Mucosa of gallbladder (tissue), 1 donor: ENCODE data around the gene SIRPG. TPM values are rescaled to one million over a fixed set of nuclear protein-coding genes. Genes with fewer than 3 reads are reported as not detected.
"Not testable (repeated sequence)": the region's sequence is repeated elsewhere in the genome, so short reads cannot be mapped to it uniquely, and the experiment has no call there.

Source experiments
- DNase-seq: peaks from one replicate; pipeline ENCODE4 v3.0.0-alpha.2; 2020; ENCODE audit warnings: low spot score
- total RNA-seq: library from RNA; stranded (reverse); gene quantifications from one replicate; pipeline ENCODE4 v1.2.1, GENCODE V29; 2021
- donor health status: DM: no; HTN: no; CAD: no.

The SIRPG gene
- total RNA-seq, 1 donor from 2014 or later, result 1.2 TPM

DNA sequence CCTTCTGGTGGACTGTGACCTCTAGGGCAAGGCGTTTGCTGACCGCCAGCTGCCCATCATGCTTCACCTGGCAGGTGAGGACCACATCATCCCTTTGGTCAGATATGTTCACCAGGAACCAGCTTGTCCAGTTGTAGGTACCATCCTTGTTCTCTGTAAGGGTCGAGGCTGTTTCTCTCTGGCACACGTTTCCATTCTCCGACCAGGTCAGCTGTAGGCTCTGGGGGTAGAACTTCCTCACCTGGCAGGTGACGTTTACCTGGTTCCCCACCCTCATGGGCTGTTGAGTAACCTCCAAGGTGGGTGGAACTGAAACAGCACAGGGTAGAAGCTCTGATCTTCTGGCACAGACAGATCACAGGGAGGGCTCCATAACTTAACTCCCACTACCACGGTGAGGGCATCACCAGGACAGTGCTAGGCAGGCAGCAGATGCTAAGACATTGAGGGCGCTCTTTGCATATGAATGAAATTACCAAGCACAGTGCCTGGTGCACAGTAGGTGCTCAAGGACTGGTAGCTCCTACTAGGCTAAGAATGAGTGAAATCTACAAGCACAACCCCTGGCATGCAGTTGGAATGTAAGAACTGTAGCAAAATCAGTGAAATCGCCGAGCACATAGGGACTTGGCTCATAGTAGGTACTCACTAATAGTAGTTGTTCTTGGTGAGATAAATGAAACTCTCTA, 22.1 kb downstream of the SIRPG start:
- no peak for DNase-seq

DNA sequence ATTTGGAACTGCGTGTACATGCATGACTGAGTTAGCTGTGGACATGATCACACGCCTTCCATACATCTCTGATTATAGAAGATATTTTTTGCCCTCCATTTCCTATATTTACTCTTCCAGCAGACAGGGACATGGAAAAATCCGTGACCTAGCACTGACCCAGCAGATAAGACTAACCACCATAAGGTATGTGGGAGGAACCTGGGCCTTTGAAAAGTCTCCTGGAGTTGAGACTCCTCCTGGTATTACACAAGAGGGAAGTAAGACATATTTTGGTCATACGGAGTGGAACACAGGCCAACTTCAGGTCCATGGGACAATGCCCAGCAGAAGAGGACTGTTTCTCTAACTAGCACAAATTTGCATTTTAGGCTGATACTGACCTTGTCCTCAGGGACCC, 24.0 kb downstream of the SIRPG start:
- no peak for DNase-seq

DNA sequence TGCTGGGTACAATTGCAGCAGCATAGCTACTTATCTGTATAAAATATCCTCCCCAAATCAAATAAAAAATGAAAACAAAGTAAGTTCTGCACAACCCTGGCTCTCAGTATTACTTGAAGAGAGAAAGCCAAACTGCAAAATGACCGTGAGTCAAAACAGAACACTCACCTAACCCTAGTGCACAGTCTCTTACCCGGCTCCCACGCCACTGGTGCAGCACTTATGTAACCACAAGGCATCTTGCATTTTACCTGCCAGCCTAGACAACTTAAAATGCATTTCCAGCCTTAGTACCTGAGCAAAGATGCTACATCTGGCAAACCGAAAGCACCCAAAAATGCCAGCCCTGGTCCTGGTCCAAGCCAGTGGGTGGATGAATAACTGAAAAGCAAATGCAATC, 25.4 kb downstream of the SIRPG start:
- DNase-seq, result no peak

DNA sequence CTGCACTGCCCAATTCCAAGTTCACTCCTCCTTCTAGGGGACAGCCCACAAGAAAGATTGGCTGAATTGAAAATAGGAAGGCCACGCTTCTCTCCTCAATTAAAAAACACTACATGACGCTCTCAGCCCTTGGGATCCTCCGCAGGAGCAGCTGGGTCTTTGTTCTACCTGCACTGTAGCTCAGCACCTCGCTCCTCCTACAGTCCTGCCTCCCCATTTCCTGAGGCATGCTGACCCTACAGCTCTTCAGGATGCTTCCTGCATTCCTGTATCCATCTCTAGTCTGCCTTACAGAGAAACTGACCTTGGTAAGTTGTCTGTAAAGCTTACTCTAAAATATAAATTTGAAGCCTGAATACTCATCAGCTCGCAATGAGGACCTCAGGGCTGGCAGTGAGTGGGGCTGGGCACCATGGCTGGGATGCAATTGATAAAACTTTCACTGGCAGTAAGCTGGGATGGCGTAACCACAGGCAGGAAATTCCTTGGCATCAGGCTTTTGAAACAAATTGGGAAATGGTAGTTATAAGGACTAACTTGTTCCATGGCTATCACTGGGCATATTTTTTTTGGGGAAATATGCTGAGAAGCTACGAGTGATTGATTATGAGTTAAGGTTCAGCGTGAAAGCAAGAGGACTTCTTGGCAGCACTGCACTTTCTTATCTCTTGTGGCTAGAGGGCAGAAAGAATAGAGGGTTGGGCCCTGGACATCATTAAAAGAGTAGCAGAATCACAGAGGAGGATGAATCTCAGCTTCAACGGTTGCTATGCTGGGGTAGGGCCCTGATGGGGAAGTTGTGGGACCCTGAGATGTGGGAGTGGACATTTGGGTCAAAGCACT, 26.0 kb downstream of the SIRPG start:
- no peak for DNase-seq

DNA sequence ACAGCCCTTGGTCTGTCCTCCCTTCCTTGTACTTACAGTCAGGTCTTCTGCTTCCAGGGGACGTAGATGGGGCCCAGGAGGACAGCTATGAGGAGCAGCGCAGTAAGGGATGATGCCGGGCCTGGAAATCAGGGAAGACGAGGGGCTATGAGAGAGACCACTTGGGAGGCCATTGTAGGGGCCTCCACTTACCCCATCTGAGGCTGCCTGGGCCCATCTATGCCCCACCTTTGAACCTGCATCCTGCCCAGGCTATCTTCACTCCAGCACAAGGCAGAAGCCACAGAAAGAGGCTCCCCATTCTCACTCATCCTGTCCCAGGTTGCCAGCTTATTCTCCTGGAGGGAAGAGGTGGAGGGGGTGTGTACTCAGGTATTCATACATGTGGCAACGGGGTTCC, 27.4 kb downstream of the SIRPG start:
- no peak for DNase-seq

DNA sequence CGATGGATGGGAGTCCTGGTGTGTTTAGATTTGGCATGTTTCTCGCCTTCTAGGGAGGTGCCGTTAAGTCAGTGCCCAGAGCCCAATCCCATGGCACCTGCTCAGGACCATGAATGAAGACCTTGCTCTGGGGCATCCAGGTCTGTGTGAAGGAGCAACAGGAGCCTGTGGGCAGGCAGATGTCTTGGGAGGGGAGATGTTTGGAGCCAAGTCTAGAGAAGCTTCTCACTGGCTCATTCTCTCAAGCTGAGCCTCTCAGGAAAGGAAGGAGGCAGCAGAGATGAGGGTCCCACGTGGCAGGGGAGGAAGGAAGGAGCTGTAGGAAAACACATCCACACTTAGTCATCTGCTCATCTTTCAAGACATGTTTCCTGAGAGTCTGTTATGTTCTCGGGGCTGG, 28.3 kb downstream of the SIRPG start:
- DNase-seq, result no peak

DNA sequence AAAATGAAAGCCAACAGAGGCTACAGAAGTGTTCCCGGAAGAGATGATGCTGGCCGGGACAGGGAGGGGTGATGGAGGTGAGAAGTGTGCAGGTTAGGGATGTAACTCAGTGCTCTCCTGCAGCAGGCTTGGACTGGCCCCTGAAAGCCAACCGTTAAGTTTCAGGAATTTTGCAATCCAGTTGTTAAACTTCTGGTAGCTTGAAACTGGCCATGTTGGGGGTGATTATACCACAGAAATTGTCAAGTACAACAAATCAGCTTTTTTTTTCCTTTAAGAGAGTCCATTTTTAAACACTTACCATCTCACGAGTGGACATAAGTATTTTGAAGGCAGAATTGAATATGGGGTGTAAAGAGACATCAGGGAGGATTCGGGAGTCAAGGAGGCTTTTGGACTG, 29.0 kb downstream of the SIRPG start:
- no peak for DNase-seq

DNA sequence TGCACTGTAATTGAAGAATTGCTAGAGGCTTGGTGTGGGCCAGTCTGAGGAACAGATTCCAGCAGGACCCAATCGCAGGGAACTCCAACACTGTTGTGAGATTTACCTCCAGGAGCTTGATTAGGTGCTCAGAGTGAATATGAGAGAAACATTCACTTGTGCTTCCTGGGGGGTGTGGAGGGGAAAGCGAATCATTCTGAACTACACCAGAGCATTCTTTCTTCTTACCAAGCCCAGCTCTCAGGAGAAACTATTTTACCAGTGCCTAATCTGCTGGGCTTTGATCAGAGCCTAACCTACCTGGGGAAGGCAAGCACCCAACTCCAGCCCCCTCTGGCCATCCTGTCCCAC, 30.4 kb downstream of the SIRPG start:
- DNase-seq, result no peak

DNA sequence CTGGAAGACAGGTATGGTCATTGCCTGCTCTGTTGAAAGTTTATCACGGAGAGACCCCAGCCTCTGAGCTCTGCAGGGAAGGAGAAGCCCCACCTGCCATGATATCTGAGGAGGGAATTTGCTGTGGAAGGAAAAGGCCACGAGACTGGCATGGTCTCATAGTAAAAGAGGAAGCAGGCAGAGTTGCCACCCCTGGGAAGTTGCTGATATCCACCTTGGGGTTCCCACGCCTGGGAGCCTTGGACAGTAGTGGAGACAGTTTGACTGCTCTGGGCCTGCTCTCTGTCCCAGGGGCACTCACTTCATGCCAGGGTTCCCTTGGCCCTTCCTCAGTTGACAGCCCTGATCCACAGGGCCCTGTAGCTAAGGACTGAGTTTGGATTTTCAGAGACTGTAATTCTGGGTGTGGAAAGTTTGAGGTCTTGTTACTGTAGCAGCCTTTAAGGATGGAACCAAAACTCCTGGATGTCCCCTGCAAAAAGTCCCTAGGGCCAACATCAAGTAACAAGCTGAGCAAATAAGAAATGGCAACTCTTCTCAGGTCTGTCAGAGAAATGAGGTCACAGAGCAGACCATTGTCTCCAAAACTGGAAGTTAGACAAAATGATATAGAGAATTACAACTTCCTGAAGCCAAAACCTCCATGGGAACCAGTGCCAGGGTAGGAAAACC, 30.9 kb downstream of the SIRPG start:
- no peak for DNase-seq

DNA sequence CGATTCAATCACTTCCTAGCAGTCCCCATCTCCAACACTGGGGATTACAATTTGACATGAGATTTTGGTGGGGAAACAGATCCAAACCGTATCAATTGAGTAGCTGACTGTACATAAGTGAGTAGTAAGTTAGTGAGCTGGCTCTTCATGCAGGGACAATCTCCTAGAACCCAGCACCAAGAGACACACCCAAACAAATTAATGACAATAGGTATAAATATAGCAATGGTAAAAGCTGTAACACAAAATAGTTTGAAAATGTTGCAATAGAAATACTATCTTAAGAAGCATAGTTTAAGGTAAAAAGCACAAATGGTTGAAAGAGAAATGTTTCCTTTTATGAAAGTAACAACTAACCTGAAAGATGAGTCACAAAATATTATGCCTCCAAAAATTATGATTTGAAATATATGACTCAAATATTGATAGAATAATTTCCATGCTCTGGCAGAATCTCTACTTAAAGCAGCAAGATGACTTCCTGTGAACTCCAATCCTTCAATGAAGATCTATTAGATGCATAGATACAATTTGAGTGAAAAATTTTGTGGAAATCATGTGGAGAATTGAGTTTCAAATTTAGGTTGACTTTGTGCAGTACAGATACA, 32.4 kb downstream of the SIRPG start:
- DNase-seq, result no peak

DNA sequence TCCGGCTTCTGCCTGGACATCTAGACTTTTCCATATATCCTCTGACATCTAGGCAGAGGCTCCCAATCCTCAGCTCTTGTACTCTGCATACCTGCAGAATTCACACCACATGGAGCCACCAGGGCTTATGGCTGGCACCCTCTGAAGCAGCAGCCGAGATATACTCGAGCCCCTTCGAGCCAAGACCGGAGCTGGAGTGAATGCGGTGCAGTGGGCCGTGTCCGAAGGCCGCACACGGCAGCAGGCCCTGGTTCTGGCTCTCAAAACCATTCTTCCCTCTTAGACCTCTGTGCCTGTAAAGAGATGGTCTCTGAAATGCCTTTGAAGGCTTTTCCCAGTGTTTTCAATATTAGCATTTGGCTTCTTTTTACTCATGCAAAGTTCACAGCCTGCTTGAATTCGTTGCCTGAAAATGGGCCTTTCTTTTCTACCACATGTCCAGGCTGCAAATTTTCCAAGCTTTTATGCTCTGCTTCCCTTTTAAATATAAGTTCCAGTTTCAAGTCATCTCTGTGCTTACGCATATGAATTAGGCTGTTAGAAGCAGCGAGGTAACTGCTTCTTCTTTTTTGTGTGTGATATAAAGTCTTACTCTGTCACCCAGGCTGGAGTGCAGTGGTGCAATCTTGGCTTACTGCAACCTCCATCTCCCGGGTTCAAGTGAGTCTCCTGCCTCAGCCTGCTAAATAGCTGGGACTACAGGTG, 33.9 kb downstream of the SIRPG start:
- no peak for DNase-seq

DNA sequence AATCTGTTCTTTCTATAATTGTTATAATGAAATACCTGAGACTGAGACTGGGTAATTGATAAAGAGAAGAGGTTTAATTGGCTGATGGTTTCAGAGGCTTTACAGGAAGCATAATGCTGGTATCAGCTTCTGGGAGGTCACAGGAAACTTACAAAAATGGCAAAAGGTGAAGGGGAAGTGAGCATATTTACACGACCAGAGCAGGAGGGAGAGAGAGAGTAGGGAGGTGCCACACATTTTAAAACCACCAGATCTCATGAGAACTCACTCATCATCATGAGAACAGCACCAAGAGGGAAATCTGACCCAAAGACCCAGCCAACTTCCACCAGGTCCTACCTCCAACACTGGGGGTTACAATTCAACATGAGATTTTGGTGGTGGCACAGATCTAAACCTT, 35.1 kb downstream of the SIRPG start:
- DNase-seq, result no peak

DNA sequence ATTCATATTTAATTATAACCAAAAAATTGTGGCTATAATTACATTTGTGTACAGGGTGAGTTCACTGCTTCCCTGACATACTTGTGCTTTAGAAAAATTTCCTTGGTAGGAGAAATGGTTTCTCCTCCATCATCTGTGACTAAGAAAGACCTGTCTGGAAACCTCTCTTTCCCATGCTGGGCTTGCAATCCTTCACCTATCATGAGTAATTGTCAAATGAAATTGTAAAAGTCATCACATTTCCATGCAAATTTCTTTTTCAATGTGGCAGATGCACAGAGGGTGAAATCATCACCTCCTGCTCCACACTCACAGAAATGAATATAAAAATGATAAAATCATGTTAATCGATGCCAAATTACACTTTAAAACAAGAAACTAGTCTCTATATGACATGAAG, 36.3 kb downstream of the SIRPG start:
- DNase-seq, result no peak

DNA sequence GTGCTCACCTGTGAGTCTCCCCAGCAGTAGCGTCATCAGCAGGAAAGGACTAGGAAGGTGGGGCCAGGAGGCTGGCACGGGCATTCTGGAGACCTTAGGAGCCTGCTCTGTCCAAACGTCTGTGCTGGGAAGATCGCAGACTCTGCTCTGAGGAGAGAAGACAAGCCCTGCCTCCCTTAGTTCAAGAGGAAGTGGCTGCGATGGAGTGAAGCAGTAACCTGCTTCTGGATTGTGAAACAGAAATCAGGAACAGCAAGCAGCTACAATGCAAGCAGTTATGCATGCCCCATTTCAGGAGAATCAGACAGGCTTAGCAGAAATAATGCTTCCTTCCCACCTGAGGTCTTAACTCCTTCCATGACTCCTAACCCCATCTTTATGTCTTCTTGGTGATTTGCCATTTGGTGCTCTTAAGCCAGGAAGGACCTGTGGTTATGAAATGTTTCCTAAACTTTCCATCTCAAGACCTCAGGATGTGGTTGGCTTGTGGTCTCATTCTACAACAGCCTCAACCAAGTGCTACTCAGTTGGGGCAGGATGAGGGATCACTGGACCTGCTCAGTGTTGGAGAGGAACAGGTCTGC, 37.6 kb downstream of the SIRPG start, which contains the start of gene SIRPB1:
Gene SIRPB1, minus strand, starts transcription at position 149 of the 584 bp plus-strand sequence. Its CDS starts 65 bp downstream, at position 84.
- peak; percentile 58 for DNase-seq

DNA sequence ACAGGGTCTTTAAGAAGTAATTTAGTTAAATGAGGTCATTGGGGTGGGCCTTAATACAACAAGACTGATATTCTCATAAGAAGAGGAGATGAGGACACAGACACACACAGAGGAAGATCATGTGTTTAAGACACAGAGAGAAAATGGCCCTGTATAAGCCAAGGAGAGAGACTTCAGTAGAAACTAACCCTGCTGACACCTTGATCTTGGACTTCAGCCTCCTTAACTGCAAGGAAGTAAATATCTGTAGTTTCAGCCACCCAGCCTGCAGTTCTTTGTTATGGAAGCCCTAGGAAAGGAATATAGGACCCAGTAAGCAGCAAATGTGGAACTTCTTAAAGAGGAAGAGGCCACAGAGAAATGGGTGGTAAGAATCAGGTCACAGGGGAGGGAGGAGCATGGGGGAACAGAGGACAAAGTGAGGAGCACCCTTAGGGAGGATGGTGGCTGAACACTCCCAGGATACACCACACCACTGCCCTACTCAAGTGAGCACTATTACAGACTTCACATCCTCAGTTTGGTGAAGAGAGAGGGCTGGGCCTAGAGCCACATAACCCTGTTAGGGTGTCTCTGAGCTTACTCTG, 38.5 kb downstream of the SIRPG start:
- DNase-seq, result no peak

DNA sequence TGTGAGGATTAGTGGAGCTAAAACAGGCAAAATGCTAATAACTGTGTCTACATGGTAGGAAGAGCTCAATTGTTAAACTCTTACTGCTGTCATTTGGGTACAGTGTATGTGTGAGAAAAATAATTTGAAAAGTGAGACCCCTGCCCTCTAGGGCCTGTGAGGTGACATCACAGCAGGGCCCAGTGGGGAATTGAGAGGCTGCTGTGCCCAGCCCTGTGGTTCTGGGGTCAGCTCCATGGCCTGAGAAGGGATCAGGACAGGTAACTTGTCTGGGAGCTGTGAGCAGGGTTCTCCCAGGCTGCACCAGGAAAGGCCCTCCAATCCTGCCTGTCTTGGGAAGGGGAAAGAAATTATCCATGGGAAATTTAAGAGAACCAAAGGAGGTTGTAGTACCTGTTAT, 39.1 kb downstream of the SIRPG start:
- DNase-seq, result no peak

DNA sequence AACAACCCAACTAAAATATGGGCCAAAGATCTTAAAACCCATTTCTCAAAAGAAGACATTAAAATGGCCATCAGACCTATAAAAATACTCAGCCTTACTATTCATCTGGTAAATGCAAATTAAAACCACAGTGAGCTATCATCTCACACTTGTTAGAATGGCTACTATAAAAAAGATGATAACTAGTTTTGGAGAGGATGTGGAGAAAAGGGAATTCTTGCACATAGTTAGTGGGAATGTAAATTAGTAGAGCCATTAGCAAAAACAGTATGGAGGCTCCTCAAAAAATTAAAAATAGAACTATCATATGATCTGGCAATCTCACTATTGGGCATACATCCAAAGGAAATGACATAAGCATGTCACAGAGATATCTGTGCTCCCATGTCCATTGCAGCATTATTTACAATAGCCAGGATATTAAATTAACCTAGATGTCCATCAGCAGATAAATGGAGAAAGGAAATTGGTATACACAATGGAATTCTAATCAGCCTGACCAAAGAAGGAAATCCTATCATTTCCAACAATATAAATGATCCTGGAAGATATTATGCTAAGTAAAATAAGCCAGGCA, 40.6 kb downstream of the SIRPG start:
- no peak for DNase-seq

DNA sequence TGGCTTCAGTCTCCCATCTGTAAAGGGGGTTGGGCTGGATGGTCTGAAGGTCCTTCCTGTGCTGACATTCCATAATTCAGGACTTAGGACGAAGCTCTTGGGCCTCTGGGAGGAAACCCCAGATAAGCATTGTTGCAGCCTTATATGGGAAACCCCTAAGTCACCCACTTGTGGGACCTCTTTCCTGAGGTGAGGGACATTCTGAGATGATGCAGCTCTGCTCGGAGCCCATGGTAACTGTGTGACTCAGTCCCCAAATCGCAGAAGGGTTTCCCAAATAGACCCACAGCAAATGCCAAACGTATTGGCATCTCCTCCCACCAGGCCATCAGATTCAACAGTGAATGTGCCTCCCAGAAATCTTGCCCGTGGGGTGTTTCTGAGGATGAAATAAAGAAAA, 47.2 kb downstream of the SIRPG start:
- not testable (repeated sequence) for DNase-seq

DNA sequence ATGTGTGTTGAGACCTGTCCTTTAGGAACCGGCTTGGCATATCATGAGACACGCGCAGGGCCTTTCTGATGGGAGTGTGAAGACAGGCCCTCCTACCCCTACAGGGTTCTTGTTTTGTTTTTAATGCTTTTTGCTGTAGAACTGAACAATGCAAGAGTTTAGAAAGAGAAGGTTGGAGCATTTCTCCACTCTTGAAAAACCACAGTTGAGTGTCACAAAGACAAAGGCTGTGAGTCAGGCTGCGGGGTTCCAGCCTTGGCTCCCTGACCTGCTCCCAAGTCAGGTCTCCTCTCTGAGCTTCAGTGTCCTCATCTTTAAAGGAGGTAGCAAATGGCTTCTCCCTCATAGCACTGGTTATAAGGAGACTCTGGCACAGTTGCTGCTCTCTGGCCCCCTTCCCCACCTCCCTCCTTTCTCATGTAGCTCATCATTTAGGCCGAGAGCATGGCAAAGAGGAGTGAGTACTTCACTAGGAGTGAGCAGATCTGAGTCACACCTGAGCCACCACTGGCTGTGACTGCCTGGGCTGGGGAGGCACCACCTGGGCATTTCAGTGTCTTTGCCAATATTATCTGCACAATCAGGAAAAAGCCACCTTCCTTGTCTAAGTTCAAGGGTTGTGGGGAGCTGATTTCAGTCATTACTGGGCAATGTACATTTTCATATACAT, 48.8 kb downstream of the SIRPG start:
- not testable (repeated sequence) for DNase-seq

DNA sequence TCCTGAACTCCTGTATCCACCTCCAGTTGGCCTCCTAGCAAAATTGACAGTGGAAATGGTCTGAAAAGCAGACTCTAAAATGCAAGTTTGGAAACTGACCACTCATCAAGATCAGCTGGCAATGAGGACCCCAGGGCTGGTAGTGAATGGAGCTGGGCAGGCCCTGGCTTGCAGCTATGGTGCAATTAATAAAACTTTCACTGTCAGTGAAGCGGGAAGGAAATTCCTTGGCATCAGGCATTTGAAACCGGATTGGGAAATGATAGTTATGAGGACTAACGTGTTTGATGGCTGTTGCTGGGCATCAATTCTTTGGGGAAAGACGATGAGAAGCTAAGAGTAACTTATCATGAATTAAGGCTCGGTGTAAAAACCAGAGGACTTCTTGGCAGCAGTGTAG, 56.8 kb downstream of the SIRPG start:
- DNase-seq, result no peak
